NT2/D1 (cell line): ENCODE measurements around the gene MAML2.
"Not testable (repeated sequence)": the region's sequence is repeated elsewhere in the genome, so short reads cannot be mapped to it uniquely, and the experiment has no call there.

ENCODE experiments used
- DNase-seq: peaks from one replicate; pipeline ENCODE4 v3.0.0-alpha.2; 2011; ENCODE audit warnings: low read depth, low spot score
- H3K27me3 ChIP-seq: 2 replicates; pipeline ENCODE4 v1.6.0; 2011; ENCODE audit warnings: mild to moderate bottlenecking; ENCODE audit not compliant: insufficient read length, insufficient read depth
- H3K36me3 ChIP-seq: 2 replicates; pipeline ENCODE4 v1.6.1; 2011; ENCODE audit warnings: mild to moderate bottlenecking, low read length, mixed read lengths; ENCODE audit not compliant: insufficient read depth, insufficient read length
- H3K4me1 ChIP-seq: 2 replicates; pipeline ENCODE4 v1.5.1; 2011; ENCODE audit not compliant: insufficient read depth, insufficient read length
- H3K4me3 ChIP-seq: 2 replicates; pipeline ENCODE4 v1.5.1; 2011; ENCODE audit warnings: low read depth; ENCODE audit not compliant: insufficient read length
- H3K9ac ChIP-seq: 2 replicates; pipeline ENCODE4 v1.6.0; 2011; ENCODE audit warnings: low read depth; ENCODE audit not compliant: insufficient read length
- H3K9me3 ChIP-seq: 2 replicates; pipeline ENCODE4 v1.5.1; 2011; ENCODE audit warnings: mild to moderate bottlenecking, low read length; ENCODE audit not compliant: insufficient read depth
- SUZ12 ChIP-seq: IDR thresholded peaks from 2 replicates; pipeline ENCODE4 v1.6.1; 2011; ENCODE audit not compliant: insufficient read length, insufficient read depth; ENCODE audit errors: extremely low read depth
- YY1 ChIP-seq: IDR thresholded peaks from 2 replicates; pipeline ENCODE4 v1.6.1; 2011; ENCODE audit not compliant: insufficient read length, insufficient read depth
- ZNF274 ChIP-seq: IDR thresholded peaks from 2 replicates; pipeline ENCODE4 v1.6.1; 2011; ENCODE audit warnings: mild to moderate bottlenecking, low read depth, low read length

Gene MAML2

DNA sequence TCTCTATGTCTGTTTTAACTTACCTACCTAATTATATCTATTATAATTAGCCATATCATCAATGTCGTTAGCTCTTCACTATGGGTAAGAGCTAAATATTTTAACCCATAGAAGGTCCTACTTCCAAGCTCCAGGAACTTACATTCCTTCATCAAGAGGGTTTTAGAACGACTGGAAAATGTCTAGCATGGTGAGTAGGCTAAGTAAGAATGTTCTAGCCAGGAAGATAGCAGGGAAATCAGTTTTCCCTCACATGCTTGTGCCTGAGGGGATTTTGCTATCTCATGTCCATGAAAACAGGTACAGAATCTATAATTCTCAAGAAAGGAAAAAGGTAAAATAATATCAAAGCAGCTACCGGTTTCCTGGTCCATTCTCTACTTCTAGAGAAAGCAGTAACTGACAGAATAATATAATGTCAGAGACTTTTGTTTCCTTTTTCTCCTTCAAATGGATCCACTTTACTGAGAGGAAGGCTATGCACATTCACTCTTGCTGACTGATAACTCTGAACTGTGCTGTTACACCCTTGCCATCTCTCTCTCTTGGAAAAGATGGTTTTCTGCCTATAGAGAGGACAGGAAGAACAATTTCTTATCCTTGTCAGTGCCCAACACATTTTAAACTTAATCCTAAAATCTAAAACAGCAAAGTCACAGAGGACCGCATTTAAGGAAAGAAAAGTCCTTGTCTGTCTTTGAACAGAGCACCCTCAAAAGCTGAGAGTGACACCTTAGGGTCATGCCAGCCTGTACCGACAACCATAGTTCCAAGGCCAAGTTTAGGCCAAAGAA, 67.0 kb downstream of the MAML2 start:
- Histone ChIP-seq H3K36me3 (no peaks in the 10 kb centered on the region), H3K4me1 (no peaks in the 10 kb centered on the region), H3K9me3 (no peaks in the 10 kb centered on the region; the same call in 1 of the 2 replicates), H3K4me3 (no peak overlapping the region), H3K9ac (no peak overlapping the region), H3K27me3 (no peaks in the 10 kb centered on the region)
- TF ChIP-seq ZNF274 = no peak
- DNase-seq = no peak

- TF ChIP-seq YY1 (no peak), SUZ12 (no peak), ZNF274 (no peak)
- Histone ChIP-seq H3K9ac (no peak overlapping the region), H3K4me3 (no peak overlapping the region), H3K9me3 (no peaks in the 10 kb centered on the region; the same call in 1 of the 2 replicates), H3K27me3 (no peaks in the 10 kb centered on the region), H3K4me1 (no peaks in the 10 kb centered on the region), H3K36me3 (no peaks in the 10 kb centered on the region)
- DNase-seq = no peak
These were observed 69.5 kb downstream of the MAML2 start for GRCh38 chr11:96273507-96273906.

GRCh38 chr11:96272529-96273222, 70.3 kb downstream of the MAML2 start:
- DNase-seq = no peak
- Histone ChIP-seq H3K9ac (no peak overlapping the region), H3K27me3 (no peaks in the 10 kb centered on the region), H3K9me3 (no peaks in the 10 kb centered on the region; the same call in 1 of the 2 replicates), H3K4me1 (no peaks in the 10 kb centered on the region), H3K36me3 (no peaks in the 10 kb centered on the region), H3K4me3 (no peak overlapping the region)
- TF ChIP-seq SUZ12 (no peak), YY1 (no peak), ZNF274 (no peak)

GRCh38 chr11:96271777-96272176, 71.2 kb downstream of the MAML2 start:
- no peak for TF ChIP-seq YY1
- TF ChIP-seq SUZ12 = no peak
- TF ChIP-seq ZNF274 = no peak
- H3K4me1 ChIP-seq = no peaks in the 10 kb centered on the region

GRCh38 chr11:96271352-96271751, 71.6 kb downstream of the MAML2 start:
- not testable (repeated sequence) for H3K9ac ChIP-seq

More at GRCh38 chr11:96271777-96272176, 71.2 kb downstream of the MAML2 start:
- no peaks in the 10 kb centered on the region for H3K27me3 ChIP-seq
- no peaks in the 10 kb centered on the region for H3K36me3 ChIP-seq
- no peak overlapping the region for H3K4me3 ChIP-seq
- no peaks in the 10 kb centered on the region; the same call in 1 of the 2 replicates for H3K9me3 ChIP-seq
- DNase-seq = no peak
- no peak overlapping the region for H3K9ac ChIP-seq

DNA sequence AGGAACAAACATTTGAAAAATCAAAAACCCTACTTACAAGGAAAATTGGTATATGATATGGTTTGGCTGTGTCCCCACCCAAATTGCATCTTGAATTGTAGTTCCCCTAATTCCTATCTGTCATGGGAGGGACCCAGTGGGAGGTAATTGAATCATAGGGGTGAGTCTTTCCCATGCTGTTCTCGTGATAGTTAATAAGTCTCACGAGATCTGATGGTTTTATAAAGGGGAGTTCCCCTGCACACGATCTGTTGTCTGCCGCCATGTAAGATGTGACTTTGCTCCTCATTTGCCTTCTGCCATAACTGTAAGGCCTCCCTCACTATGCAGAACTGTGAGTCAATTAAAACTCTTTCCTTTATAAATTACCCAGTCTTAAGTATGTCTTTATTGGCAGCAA, 74.5 kb downstream of the MAML2 start:
- not testable (repeated sequence) for H3K9me3 ChIP-seq, H3K9ac ChIP-seq, H3K27me3 ChIP-seq, DNase-seq, H3K4me3 ChIP-seq, H3K36me3 ChIP-seq, H3K4me1 ChIP-seq

More at GRCh38 chr11:96271352-96271751, 71.6 kb downstream of the MAML2 start:
- H3K4me1 ChIP-seq, H3K27me3 ChIP-seq, H3K4me3 ChIP-seq, DNase-seq, H3K36me3 ChIP-seq, H3K9me3 ChIP-seq: not testable (repeated sequence)

- H3K36me3 ChIP-seq = no peaks in the 10 kb centered on the region
These were observed 75.4 kb downstream of the MAML2 start for GRCh38 chr11:96267496-96268032.

More at GRCh38 chr11:96267496-96268032, 75.4 kb downstream of the MAML2 start:
- Histone ChIP-seq H3K9me3 (no peaks in the 10 kb centered on the region), H3K27me3 (no peaks in the 10 kb centered on the region), H3K4me3 (no peak overlapping the region), H3K4me1 (no peaks in the 10 kb centered on the region), H3K9ac (no peak overlapping the region)
- no peak for TF ChIP-seq YY1
- no peak for TF ChIP-seq SUZ12
- TF ChIP-seq ZNF274 = no peak
- no peak for DNase-seq
